GM12892 (cell line): ENCODE results near the gene S100A14.

Experiments used
- DNase-seq: peaks from one replicate; pipeline ENCODE4 v3.0.0; 2011; ENCODE audit not compliant: insufficient read length
- FAIRE-seq: peaks from 2 replicates; lab custom pipeline; 2011; peaks lifted over from hg19 to GRCh38; lab: Jason Lieb, UNC
- POLR2A ChIP-seq: IDR thresholded peaks from 2 replicates; pipeline ENCODE4 v1.6.1; 2011; ENCODE audit warnings: low read depth, low read length, control low read depth
- POLR2AphosphoS5 ChIP-seq: IDR thresholded peaks from 2 replicates; pipeline ENCODE4 v1.6.1; 2011; ENCODE audit warnings: low read depth, low read length, control low read depth
- TAF1 ChIP-seq: IDR thresholded peaks from 2 replicates; pipeline ENCODE4 v1.6.1; 2011; ENCODE audit warnings: low read depth, mild to moderate bottlenecking, control low read depth, low read length, borderline replicate concordance

S100A14 gene

DNA sequence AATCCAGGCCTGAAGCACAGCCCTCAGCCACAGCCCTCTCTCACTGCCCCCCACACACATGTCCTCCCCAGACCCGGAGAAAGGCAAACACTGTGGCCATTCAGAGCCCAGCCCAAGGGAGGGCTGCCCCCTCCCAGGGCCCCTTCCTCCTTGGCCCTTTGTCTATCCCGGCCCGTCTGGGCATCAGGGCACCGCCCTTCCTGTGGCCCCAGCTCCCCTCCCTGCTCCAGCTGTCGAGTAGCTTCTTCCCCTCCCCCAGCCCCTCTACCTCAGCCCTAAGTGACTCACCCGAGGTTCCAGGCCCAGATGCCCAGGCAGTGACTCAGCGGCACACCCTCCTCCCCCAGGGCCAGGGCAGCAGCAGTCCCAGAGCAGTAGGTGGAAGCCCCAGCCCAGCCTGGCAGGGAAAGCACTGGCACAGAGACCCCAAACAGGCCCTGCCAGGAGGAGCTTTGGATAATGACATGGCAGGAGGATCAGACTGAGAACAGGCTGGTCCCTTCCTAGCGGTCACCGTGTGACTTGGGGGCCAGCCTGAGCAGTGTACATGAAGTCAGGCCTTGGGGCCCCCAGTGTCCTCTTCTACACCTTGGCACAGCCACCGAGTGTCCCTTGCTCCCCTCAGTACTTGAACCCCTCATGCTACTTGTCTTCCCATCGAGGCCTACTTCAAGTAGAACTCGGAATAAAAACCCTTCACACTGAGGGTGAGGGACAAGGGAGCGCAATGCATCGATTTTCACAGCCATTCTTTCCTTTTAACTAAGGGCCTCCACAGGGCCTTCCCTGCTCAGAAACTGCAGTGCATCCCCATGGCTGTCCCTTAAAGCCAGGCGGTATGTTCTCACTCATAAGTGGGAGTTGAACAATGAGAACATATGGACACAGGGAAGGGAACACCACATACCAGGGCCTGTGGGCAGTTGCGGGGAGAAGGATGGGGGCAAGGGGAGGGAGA lies 49.4 kb downstream of the S100A14 start:
- TF ChIP-seq TAF1 (no peak), POLR2A (no peak), POLR2AphosphoS5 (no peak)
- FAIRE-seq = no peak
- no peak for DNase-seq

DNA sequence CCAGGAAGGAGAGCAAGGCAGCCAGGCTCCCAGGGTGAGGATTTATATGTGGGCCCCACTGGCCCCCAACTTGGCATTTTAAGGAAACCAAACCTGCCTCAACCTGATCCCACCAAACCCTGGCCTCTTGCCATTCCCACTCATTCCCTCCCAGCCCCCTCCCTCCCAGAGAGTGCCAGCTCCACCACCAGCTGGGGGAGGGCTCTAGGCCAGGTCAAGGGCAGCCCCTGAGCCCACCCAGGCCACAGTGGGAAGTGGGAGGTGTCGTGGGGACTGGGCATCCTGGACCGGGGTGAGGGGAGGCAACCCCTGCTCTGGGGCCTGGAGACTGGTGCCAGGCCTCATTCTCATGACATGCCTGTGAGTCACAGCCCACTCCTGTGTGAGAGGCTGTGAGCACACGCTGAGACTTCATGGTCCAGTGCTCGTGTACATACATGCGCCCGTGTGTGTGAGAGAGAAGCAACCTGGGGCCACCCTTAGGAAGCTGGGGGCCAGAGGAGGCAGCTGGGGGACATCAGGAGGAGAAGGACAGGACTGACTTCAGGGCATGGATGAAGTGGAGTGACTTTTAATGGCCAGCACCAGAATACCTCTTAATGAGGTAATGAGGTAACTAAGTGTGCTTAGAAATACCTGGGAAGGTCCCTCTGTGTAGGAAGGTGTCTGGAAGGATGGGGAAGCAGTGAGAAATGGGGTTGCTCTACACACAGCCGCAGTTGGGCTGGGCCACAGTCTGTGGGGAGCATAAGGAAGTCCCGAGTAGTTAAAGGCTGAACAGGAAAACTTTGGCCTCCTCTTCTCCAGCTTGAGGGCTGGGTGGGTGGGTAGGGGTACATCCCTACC lies 50.4 kb downstream of the S100A14 start, which contains the start of gene S100A2:
S100A2 (minus strand) TSS at position 316 of the 846 bp plus-strand sequence. CDS start 1,967 bp downstream, outside the sequence.
- FAIRE-seq (no peak), DNase-seq (peak; percentile 55)
- TF ChIP-seq POLR2A (no peak), TAF1 (no peak), POLR2AphosphoS5 (no peak)
